Measurements from ENCODE around the gene TTC16. TPM values are rescaled to one million over a fixed set of nuclear protein-coding genes. Genes with fewer than 3 reads are reported as not detected.
A peak's percentile ranks its signal among the peaks of the same experiment; 100 is the strongest.

Gene TTC16, protein sequence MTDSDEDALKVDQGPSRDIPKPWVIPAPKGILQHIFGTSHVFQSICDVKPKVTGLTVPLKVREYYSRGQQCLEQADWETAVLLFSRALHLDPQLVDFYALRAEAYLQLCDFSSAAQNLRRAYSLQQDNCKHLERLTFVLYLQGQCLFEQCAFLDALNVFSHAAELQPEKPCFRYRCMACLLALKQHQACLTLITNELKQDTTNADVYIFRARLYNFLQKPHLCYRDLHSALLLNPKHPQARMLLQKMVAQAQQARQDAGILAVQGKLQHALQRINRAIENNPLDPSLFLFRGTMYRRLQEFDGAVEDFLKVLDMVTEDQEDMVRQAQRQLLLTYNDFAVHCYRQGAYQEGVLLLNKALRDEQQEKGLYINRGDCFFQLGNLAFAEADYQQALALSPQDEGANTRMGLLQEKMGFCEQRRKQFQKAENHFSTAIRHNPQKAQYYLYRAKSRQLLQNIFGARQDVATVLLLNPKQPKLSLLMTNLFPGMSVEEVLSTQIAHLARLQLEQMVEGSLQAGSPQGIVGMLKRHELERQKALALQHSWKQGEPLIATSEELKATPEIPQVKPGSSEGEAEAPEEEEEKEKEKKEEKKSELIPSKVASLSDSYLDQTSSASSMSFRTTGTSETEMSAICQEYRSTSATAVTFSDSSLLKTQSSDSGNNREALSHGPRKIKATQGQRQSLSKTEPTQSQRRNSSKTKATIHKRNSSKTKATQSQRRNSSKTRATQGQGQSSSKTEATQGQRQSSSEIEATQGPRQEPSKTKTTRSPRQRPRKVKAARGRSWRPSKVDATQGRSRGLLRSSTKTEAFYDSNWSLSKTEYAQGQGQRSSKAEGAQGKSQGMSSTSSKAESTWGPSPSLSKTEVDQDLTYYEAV
- total RNA-seq: 1 to 10 TPM; 1.6 to 2.1 TPM
- polyA plus RNA-seq (2013, experiment 1 of 2): 4.6 TPM
- polyA plus RNA-seq (2013, experiment 2 of 2): 7.3 TPM
- total RNA-seq: 0 to 18.5 (median 1.7) reads per million in 172 experiments

DNA sequence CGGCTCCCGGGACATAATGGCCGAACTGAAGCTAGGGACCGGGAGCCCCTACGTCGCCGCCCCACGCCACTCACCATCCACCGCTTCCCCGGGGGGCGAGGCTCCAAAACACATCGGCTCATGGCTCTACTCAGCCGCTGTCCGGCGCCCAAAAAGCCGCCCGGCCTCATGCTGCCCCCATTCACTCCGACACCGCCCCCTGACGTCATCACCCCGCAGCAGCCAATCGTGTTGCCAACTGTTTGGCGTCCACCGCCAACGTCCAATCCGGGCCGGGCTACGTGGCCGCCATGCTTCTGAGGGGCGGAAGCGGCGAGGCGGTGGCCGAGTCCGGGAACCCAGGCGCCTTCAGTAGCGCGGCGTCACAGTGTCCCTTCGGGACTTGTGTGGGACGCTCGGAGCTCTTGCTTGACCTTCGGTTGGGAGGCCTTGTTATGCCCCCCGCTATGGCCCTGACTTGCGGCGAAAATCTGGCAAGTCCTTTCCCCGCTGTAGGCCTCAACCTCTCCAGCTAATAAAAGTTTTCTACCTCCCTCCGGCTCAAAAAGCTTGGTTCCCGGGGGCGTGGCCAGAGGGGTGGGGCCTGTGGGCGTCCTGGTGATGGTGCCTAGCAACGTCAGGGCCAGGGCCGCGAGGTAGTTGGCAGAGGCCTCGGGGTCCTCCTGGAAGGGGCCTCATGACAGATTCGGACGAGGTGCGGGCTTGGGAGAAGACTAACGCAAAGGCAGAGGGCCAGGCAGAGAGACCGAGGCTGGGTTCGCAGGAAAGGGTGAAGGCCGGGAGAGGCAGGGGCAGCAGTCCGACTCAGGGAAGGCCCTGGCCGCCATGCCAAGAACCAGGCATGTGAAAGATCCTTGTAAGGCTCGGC, at the start of gene TTC16, which contains the start of gene PTRH1:
TSS of gene TTC16 (plus strand) at position 610 of the 868 bp plus-strand sequence. CDS start at position 677, 67 bp downstream.
TSS of gene PTRH1 (minus strand) at position 194 of the 868 bp plus-strand sequence. CDS start at position 170, 24 bp downstream.
- peak; percentile 94 for ATAC-seq (ENCODE audit: poor library complexity)
- Mint-ChIP-seq H3K36me3 (ENCODE audit: low read depth) (peaks cover 5% of the 10 kb centered on the region), H3K27me3 (no peaks in the 10 kb centered on the region), H3K4me1 (ENCODE audit: low read depth) (peaks cover 30% of the 10 kb centered on the region), H3K27ac (peak within 1 kb of the TSS; percentile 83), H3K4me3 (peak within 1 kb of the TSS; percentile 92), H3K9me3 (no peaks in the 10 kb centered on the region)
- intact Hi-C loops (cut with DNase I, micrococcal nuclease): loop anchor here (1.0 to 10.0 kb wide), 5 partner anchors 17 to 352 kb away; partner anchors contain the start of genes STXBP1 (in 2 of the 2), CDK9 (in 1 of the 2), NAIF1 (in 1 of the 2) and SLC25A25 (in 1 of the 2)
- CTCF ChIA-PET: interaction anchor here (1.6 to 2.5 kb wide), 2 partner anchors 19 to 154 kb away, joined by 8 to 28 read pairs; partner anchors contain the start of gene TOR2A
- peak; percentile 92 to 98 (median 96) for DNase-seq
- Histone ChIP-seq H3K27me3 (ENCODE audit: control insufficient read depth in 1 of 2, insufficient read depth in 2 of 2, low read length in 2 of 2) (no peaks in the 10 kb centered on the region), H3K9me3 (ENCODE audit: control insufficient read depth in 1 of 2, insufficient read depth in 1 of 2, low read length in 2 of 2) (no peaks in the 10 kb centered on the region), H3K4me3 (ENCODE audit: low read length) (peak within 1 kb of the TSS; percentile 73), H3K27ac (ENCODE audit: low read depth in 1 of 2, low read length in 2 of 2) (peak within 1 kb of the TSS; percentile 51 to 76), H3K36me3 (ENCODE audit: insufficient read depth, low read length) (no peaks in the 10 kb centered on the region), H3K4me1 (ENCODE audit: insufficient read depth, low read length) (peaks cover 58% of the 10 kb centered on the region)
- TF ChIP-seq, protein P1, sequence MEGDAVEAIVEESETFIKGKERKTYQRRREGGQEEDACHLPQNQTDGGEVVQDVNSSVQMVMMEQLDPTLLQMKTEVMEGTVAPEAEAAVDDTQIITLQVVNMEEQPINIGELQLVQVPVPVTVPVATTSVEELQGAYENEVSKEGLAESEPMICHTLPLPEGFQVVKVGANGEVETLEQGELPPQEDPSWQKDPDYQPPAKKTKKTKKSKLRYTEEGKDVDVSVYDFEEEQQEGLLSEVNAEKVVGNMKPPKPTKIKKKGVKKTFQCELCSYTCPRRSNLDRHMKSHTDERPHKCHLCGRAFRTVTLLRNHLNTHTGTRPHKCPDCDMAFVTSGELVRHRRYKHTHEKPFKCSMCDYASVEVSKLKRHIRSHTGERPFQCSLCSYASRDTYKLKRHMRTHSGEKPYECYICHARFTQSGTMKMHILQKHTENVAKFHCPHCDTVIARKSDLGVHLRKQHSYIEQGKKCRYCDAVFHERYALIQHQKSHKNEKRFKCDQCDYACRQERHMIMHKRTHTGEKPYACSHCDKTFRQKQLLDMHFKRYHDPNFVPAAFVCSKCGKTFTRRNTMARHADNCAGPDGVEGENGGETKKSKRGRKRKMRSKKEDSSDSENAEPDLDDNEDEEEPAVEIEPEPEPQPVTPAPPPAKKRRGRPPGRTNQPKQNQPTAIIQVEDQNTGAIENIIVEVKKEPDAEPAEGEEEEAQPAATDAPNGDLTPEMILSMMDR (IDR thresholded peaks at IDR 0.05): no peak
- POLR2A ChIA-PET: interaction anchor here (0.5 to 2.0 kb wide), 11 partner anchors 9 to 265 kb away, joined by 3 to 16 read pairs (median 3); partner anchors contain the start of genes CDK9, LRSAM1, RPL12 and ST6GALNAC4

DNA sequence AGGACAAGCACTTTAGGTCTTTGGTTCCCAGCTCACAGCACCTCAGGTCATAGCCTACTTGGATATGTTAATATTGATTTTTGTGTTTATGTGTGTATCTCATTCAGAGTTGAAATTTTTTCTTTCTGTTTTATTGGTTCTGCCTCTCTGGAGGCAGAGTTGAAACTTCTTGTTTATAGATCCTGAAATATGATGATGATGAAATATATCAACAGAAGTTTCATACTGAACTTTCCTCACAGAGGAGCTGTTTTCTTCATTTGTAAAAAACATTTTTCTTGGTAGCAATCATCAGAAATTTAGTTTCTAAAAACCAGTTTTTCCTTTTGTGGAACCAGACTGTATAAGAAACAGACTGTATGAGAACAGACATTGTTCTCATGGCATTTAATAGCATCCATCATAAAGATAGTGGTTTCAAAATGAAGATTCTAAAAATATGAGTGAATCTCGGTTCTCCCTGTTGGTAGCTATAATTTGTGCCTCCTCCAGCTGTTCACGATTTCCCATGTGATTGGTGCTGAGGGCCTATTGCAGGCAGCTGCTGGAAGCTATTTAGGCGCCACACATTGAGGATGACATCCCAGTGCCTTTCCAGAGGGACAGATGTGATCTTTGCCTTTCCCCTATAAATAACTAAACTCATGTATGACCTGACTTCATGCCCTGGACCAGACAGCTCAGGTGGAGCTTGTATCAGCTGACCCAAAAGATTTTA, 48.6 kb upstream of the TTC16 start:
- intact Hi-C loops (cut with DNase I, micrococcal nuclease): no loop called here
- Mint-ChIP-seq H3K4me3 (no peak overlapping the region), H3K27me3 (peaks cover 4% of the 10 kb centered on the region), H3K27ac (no peak overlapping the region), H3K4me1 (ENCODE audit: low read depth) (no peaks in the 10 kb centered on the region), H3K36me3 (ENCODE audit: low read depth) (no peaks in the 10 kb centered on the region), H3K9me3 (no peaks in the 10 kb centered on the region)
- Histone ChIP-seq H3K36me3 (ENCODE audit: insufficient read depth, low read length) (peaks cover 3% of the 10 kb centered on the region), H3K27me3 (ENCODE audit: control insufficient read depth in 1 of 2, insufficient read depth in 2 of 2, low read length in 2 of 2) (no peaks in the 10 kb centered on the region), H3K27ac (ENCODE audit: low read depth in 1 of 2, low read length in 2 of 2) (no peak overlapping the region), H3K9me3 (ENCODE audit: control insufficient read depth in 1 of 2, insufficient read depth in 1 of 2, low read length in 2 of 2) (no peaks in the 10 kb centered on the region), H3K4me3 (ENCODE audit: low read length) (no peak overlapping the region), H3K4me1 (ENCODE audit: insufficient read depth, low read length) (no peaks in the 10 kb centered on the region)
- ATAC-seq (ENCODE audit: poor library complexity): no peak
- TF ChIP-seq, protein P1 (IDR thresholded peaks at IDR 0.05): no peak
- ChIA-PET CTCF (no interaction called here), POLR2A (no interaction called here)
- DNase-seq: no peak
